Right ventricle myocardium inferior (tissue), 1 donor: Measurements from ENCODE around the gene ZBTB18. TPM values are rescaled to one million over a fixed set of nuclear protein-coding genes. Genes with fewer than 3 reads are reported as not detected.

Source experiments
- ATAC-seq: fragments of 200-7000 bp; cut with Tn5 transposase; one replicate; pipeline ENCODE4 v1.9.1; 2020; ENCODE audit warnings: mild to moderate bottlenecking, moderate library complexity
- DNase-seq: peaks from one replicate; pipeline ENCODE4 v3.0.0; 2021; ENCODE audit errors: missing footprints
- intact Hi-C: fragments of 100-400 bp; cut with DNase I; formaldehyde crosslinking; loops from one replicate; pipeline ENCODE4 v1.11.0; 2022
- total RNA-seq: library from RNA; stranded (reverse); fragmentation: NEBNext Ultra II Directional; extraction: Animal tissue kit (Norgen Biotek cat#: 25700); gene quantifications from one replicate; pipeline ENCODE4 v1.2.1, GENCODE V29; 2021
- donor health status: DM: no; HTN: yes; CAD: no; lungs with severe emphysema.

ZBTB18 gene
- total RNA-seq, 1 donor from 2014 or later, result 31.0 TPM

DNA sequence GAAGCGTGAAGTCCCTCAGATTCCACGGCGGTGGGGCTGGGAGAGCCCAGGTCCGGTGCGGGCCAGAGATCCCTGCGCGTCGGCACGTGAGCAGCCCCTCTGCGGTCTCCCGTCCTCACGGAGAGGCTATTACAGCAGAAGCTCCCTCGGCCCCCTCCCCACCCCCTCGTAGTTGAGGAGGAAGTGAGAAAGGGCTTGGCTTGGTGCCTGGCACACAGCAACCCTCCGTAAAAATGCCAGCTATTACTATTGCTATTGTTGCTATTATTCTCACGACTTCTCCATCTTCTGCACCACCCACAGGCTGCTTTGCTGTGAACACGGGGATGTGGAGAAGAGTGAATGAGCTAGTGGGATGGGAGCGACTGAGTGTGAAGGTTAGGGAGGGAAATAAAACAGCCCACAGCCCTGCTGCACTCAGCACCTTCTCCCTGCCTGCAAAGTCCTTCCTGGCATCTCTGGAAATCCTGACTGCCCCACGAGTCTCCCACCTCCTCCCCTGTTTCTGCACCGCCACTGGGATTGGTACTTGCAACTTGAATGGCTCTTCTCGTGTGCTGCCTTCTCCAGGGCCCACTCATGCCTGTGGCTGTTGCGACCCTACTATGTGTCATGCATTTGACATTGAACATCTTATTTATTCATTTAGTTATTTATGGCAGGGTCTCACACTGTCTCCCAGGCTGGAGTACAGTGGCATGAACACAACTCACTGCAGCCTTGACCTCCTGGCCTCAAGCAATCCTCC is 26.6 kb downstream of the ZBTB18 start:
- ATAC-seq (no peak), DNase-seq (no peak)

DNA sequence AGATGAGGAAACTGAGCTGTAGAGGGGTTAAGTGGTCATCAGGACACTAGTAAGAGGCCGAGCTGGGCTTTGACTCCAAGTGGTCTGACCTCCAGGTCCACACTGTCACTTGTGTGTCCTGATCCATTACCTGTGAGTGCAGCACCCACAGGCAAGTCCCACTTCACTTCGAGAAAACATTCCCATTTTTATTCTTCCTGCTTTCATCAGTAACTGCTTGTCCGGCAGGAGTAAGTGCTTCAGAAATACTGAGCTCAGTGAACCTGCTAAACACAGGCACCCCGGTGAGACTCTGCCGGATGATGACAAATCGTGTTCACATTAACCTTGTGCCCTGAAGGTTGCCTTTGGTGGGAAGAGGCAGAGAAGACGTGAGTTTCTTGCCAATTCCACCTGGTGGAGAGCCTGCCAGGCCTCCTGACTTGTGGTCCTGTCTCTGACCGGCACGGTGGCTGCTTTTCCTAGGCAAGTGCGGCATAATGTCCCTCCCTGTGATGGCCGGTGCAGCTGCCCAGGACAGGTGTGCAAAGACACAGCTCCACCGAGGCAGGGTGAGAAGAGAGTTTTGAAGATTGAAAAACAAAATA is 29.4 kb downstream of the ZBTB18 start:
- ATAC-seq (no peak), DNase-seq (no peak)
- intact Hi-C loops, result loop anchor here (10.0 kb wide), 1 partner anchor 54 kb away; no protein-coding TSS in a partner anchor

More for the DNA sequence above, 26.6 kb downstream of the ZBTB18 start:
- intact Hi-C loops, result no loop called here

GRCh38 chr1:244082969-244083368 is 31.9 kb downstream of the ZBTB18 start:
- DNase-seq (no peak), ATAC-seq (no peak)
- intact Hi-C loops, result loop anchor here (10.0 kb wide), 1 partner anchor 52 kb away; no protein-coding TSS in a partner anchor

GRCh38 chr1:244083383-244083943 is 32.4 kb downstream of the ZBTB18 start:
- intact Hi-C loops, result loop anchor here (10.0 kb wide), 1 partner anchor 51 kb away; no protein-coding TSS in a partner anchor
- no peak for DNase-seq
- ATAC-seq, result no peak

GRCh38 chr1:244084763-244085162 is 33.7 kb downstream of the ZBTB18 start:
- intact Hi-C loops, result loop anchor here (10.0 kb wide), 1 partner anchor 50 kb away; no protein-coding TSS in a partner anchor
- DNase-seq (no peak), ATAC-seq (no peak)

DNA sequence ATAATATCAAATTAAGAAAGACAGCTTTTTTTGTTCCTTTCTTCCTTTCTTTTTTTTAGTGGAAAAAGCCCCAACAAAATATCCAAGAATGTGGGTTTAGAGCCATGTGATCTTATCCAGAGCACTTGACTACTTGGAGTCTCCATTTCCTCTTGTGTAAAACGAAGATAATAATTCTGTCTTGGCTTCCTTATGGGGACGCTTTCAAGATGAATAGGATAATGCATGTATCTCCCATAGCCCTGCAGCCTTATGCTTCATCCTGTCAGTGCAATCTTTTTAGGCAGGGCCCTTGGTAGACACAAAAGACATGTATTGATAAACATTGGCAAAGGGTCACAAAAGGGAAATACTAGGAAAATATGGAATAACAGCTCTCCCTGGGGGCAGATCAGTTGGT is 34.8 kb downstream of the ZBTB18 start:
- DNase-seq (no peak), ATAC-seq (no peak)
- intact Hi-C loops, result loop anchor here (10.0 kb wide), 1 partner anchor 49 kb away; no protein-coding TSS in a partner anchor

- intact Hi-C loops, result loop anchor here (10.0 kb wide), 1 partner anchor 48 kb away; no protein-coding TSS in a partner anchor
Observed at GRCh38 chr1:244087021-244087560, 36.0 kb downstream of the ZBTB18 start.

DNA sequence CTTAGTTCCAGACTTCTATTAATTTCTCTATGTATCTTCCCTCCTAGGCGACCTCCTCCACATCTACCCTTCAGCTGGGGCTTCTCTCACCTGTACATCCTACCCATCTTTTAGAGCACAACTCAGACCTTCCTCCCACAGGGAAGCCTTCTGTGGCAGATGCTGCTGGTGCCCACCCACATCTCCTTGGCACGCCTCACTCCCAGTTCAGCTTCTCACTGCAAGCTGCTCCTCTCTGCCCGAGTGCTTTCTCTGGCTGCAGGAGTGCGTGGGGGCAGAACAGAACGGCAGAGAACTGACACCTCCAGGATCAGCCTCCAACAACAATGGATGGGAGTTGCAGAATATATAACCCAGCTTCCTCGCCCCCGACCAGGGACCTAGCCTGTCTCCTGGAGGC is 36.5 kb downstream of the ZBTB18 start:
- ATAC-seq, result no peak
- intact Hi-C loops, result loop anchor here (10.0 kb wide), 1 partner anchor 47 kb away; no protein-coding TSS in a partner anchor
- DNase-seq, result no peak

More at GRCh38 chr1:244087021-244087560, 36.0 kb downstream of the ZBTB18 start:
- ATAC-seq (no peak), DNase-seq (no peak)

DNA sequence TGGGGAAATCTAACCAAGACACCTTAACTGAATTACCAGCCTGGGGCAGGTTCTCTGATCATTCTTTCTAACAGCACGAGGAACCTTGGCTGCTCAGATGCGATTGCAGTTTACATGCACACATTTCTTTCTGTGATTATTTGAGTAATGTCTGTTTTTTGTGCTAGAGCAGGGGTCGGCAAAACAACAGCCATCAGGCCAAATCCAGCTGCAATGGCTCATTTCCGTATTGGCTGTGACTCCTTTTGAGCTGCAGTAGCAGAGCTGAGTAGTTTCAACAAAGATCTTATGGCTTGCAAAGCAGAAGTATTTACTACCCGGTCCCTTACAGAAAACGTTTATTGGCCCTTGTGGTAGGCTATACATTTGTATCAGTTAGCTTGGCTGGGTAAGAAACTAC is 37.1 kb downstream of the ZBTB18 start:
- intact Hi-C loops, result loop anchor here (10.0 kb wide), 1 partner anchor 47 kb away; no protein-coding TSS in a partner anchor
- ATAC-seq (no peak), DNase-seq (no peak)

DNA sequence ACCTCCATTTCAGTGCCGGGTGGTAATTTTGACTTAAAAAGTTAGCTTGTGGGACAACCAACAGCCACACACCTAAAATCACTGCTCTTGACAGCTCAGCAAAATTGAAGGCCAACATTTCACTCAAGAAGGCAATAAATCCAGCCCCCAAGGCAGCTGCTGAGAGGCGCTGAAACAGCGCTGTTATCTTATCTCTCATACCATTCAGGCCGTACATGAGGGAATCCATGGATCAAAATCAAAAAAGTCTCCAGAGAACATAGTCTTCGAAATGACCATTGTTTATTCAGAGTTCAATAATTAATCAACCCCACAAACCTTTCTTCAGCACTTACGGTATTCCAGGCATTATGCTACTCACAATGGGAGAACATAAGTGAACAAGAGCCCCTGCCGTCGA is 38.5 kb downstream of the ZBTB18 start:
- ATAC-seq (no peak), DNase-seq (no peak)
- intact Hi-C loops, result loop anchor here (10.0 kb wide), 1 partner anchor 45 kb away; no protein-coding TSS in a partner anchor

DNA sequence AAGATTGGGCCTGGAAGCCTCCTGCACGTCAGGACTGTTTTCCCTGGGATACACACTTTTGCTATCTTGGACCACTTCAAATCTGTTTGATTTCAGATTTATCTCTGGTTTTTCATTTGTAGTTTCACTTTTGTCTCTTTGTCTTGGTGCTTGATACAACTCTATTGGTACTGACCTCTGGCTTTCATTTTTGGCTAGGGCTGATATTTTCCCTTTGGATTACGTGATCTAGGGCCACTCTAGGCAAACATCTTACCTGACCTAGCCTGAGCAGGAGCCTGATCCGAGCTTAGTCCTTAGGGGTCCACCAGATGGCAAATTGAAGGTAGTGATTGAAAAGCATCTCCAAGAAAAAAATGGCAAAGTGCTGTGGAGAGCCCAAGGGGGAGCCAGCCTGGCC is 39.6 kb downstream of the ZBTB18 start:
- no peak for ATAC-seq
- intact Hi-C loops, result no loop called here
- no peak for DNase-seq

GRCh38 chr1:244092293-244092963 is 41.3 kb downstream of the ZBTB18 start:
- no peak for DNase-seq
- intact Hi-C loops, result no loop called here
- no peak for ATAC-seq

- ATAC-seq (no peak), DNase-seq (no peak)
- intact Hi-C loops, result no loop called here
Observed at GRCh38 chr1:244092964-244093638, 42.0 kb downstream of the ZBTB18 start.

DNA sequence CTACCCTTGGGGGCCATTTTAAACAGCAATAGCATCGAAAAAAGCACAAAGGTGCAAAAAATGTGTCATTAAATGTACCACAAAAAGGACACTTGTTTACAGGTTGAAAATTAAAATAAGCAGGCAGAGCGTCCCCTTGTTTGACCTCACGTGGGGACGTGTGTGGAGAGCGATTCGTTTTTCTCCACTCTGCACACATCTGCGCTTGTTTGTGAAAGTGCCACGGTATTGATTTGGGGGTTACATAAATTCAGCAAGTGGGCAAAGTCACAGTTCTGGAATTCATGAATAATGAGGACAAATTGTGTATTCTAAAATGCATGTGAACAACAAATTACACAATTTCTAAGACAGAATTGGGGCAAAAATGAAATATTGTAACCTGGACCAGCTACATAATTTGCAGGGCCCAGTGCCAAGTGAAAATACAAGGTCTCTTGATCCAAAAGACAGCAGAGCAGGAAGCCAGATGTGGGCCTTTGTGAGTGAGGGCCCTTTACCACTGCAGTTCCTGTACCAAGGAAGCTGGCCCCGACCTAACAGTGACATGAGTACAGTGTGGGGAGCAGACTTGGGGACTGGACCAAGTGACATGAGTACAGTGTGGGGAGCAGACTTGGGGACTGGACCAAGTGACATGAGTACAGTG is 43.9 kb downstream of the ZBTB18 start:
- DNase-seq (no peak), ATAC-seq (no peak)
- intact Hi-C loops, result no loop called here

DNA sequence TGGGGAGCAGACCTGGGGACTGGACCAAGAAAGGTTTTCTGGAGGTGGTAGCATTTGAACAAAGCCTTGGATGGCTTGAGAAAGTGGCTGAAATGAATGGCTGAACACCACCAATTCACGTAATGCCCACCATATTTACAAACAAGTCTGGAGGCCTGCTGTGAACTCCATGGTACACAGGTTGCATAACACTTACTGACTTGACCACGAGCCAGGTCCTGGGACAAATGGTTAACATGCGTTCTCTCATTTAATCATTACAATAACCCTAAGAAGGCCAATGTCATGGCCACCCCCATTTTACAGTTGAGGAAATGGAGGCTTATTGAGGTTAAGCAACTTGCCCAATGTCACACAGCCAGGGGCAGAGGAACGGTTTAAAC is 44.4 kb downstream of the ZBTB18 start:
- DNase-seq (no peak), ATAC-seq (no peak)
- intact Hi-C loops, result no loop called here

- intact Hi-C loops, result no loop called here
- ATAC-seq, result no peak
Observed at GRCh38 chr1:244096066-244096610, 45.1 kb downstream of the ZBTB18 start.

DNA sequence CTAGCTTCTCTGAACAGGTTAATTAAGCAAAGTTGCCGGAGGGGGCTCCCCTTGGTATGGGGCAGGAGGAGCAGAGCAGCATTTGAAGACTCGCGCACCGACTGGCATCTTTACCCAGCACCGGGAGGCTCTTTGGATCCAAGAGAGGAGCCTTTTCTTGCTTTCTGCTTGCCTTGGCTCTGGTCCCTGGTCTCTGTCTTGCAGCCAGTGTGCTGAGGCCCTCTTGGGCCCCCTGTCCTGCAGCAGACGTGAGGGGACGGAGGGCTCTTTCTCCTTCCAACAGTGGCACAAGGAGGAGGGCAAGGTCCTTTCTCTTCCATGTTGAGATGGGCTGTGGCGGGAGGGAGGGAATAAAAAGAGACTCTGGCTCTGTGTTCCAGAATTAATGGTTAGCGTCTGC is 45.6 kb downstream of the ZBTB18 start:
- ATAC-seq (no peak), DNase-seq (no peak)
- intact Hi-C loops, result no loop called here

More at GRCh38 chr1:244096066-244096610, 45.1 kb downstream of the ZBTB18 start:
- no peak for DNase-seq
